IPS-18c (cell line): ENCODE results near the gene SLC6A16.

Experiments
- H3K4me3 ChIP-seq: 2 replicates; pipeline ENCODE4 v1.7.0; 2013; ENCODE audit warnings: low read depth, mild to moderate bottlenecking, low read length, moderate library complexity; ENCODE audit not compliant: insufficient read depth
- H3K9me3 ChIP-seq: one replicate; pipeline ENCODE4 v1.6.1; 2013; ENCODE audit warnings: mild to moderate bottlenecking, low read length, moderate library complexity; ENCODE audit not compliant: control insufficient read depth, insufficient read depth

The SLC6A16 gene

GRCh38 chr19:49247676-49248075, 77.3 kb downstream of the SLC6A16 start:
- Histone ChIP-seq H3K4me3 (no peak overlapping the region), H3K9me3 (peaks cover 2% of the 10 kb centered on the region)

GRCh38 chr19:49244256-49244655, 80.7 kb downstream of the SLC6A16 start:
- no peak overlapping the region for H3K4me3 ChIP-seq
- peaks cover 2% of the 10 kb centered on the region for H3K9me3 ChIP-seq

GRCh38 chr19:49243726-49244125, 81.3 kb downstream of the SLC6A16 start:
- Histone ChIP-seq H3K9me3 (peaks cover 2% of the 10 kb centered on the region), H3K4me3 (no peak overlapping the region)

- Histone ChIP-seq H3K4me3 (no peak overlapping the region), H3K9me3 (peaks cover 2% of the 10 kb centered on the region)
Observed at GRCh38 chr19:49243129-49243528, 81.9 kb downstream of the SLC6A16 start.

GRCh38 chr19:49241769-49242168, 83.2 kb downstream of the SLC6A16 start:
- H3K4me3 ChIP-seq = no peak overlapping the region

More at GRCh38 chr19:49241769-49242168, 83.2 kb downstream of the SLC6A16 start:
- peaks cover 2% of the 10 kb centered on the region for H3K9me3 ChIP-seq
